HEK293T (cell line): ENCODE results near the gene CFAP45.

Experiments used
- ARNT ChIP-seq: fragments of 450-650 bp; IDR thresholded peaks from 2 replicates; pipeline ENCODE4 v1.6.1; 2017; ENCODE audit warnings: mild to moderate bottlenecking
- BHLHE40 ChIP-seq: fragments of 450-650 bp; IDR thresholded peaks from 2 replicates; pipeline ENCODE4 v1.6.1; 2016; ENCODE audit warnings: mild to moderate bottlenecking, moderate library complexity, borderline replicate concordance
- CTBP1 ChIP-seq: fragments of 450-650 bp; IDR thresholded peaks from 2 replicates; pipeline ENCODE4 v1.6.1; 2016; ENCODE audit warnings: borderline replicate concordance
- FOXA1 ChIP-seq: fragments of 450-650 bp; IDR thresholded peaks from 2 replicates; pipeline ENCODE4 v1.6.1; 2016; ENCODE audit warnings: mild to moderate bottlenecking
- FOXK2 ChIP-seq: fragments of 450-650 bp; IDR thresholded peaks from 2 replicates; pipeline ENCODE4 v1.6.1; 2016; ENCODE audit warnings: mild to moderate bottlenecking
- FOXM1 ChIP-seq: fragments of 450-650 bp; IDR thresholded peaks from 2 replicates; pipeline ENCODE4 v1.6.1; 2017; ENCODE audit warnings: mild to moderate bottlenecking, borderline replicate concordance
- HDGF ChIP-seq: fragments of 450-650 bp; IDR thresholded peaks from 2 replicates; pipeline ENCODE4 v1.6.1; 2017; ENCODE audit warnings: antibody characterized with exemption, borderline replicate concordance
- LEF1 ChIP-seq: fragments of 450-650 bp; IDR thresholded peaks from 2 replicates; pipeline ENCODE4 v1.6.1; 2017; ENCODE audit warnings: mild to moderate bottlenecking, borderline replicate concordance
- NFRKB ChIP-seq: fragments of 450-650 bp; IDR thresholded peaks from 2 replicates; pipeline ENCODE4 v1.6.1; 2016; ENCODE audit warnings: mild to moderate bottlenecking, moderate library complexity
- PKNOX1 ChIP-seq: fragments of 450-650 bp; IDR thresholded peaks from 2 replicates; pipeline ENCODE4 v1.6.1; 2016
- SP1 ChIP-seq: fragments of 450-650 bp; IDR thresholded peaks from 2 replicates; pipeline ENCODE4 v1.6.1; 2017
- SUZ12 ChIP-seq: fragments of 450-650 bp; IDR thresholded peaks from 2 replicates; pipeline ENCODE4 v1.6.1; 2016; ENCODE audit warnings: mild to moderate bottlenecking
- TARDBP ChIP-seq: fragments of 450-650 bp; IDR thresholded peaks from 2 replicates; pipeline ENCODE4 v1.6.1; 2016
- ZNF384 ChIP-seq: fragments of 450-650 bp; IDR thresholded peaks from 2 replicates; pipeline ENCODE4 v1.6.1; 2016

DNA sequence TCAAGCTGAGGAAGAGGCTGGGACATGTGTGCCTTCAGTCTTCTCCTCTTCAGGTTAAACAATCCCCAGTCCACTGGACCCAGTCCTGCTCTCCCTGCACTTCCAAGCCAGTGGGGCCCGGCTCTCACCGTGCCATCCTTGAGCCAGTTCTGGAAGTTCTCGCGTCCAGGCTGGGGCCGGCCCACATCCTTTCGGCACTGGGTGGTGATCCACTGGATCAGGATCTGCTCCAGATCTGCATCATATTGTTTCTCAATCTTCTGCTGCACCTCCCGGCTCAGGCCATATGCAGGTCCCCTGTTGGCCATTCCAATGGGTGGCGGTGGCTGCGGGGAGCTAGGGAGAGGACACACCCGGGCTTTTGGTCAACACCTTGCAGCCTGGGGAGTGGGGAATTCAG lies 20.2 kb upstream of the CFAP45 start:
- TF ChIP-seq FOXM1 (no peak), BHLHE40 (no peak), PKNOX1 (no peak), HDGF (no peak), SUZ12 (no peak), SP1 (no peak), CTBP1 (no peak), FOXA1 (no peak), ZNF384 (no peak), NFRKB (no peak), TARDBP (no peak), FOXK2 (no peak), LEF1 (no peak), ARNT (no peak)
